Measurements from ENCODE around the gene TBK1. TPM values are rescaled to one million over a fixed set of nuclear protein-coding genes. Genes with fewer than 3 reads are reported as not detected.

TBK1 gene
- total and polyA plus RNA-seq, 9 of the 15 experiments (the other 6 are each of a cell fraction or from before 2014, with no cell fraction given) = 20.4 to 42.0 (median 27.8) TPM

- TF ChIP-seq ZSCAN32 (CRISPR knock-in tag; IDR thresholded peaks at IDR 0.05) (peak; percentile 98), FIP1L1 (IDR thresholded peaks at IDR 0.05; ENCODE audit: low read depth, low read length, poor library complexity, severe bottlenecking) (peak; percentile 91), BDP1 (IDR thresholded peaks at IDR 0.05; ENCODE audit: insufficient read depth, insufficient read length) (no peak), ZNF217 (CRISPR knock-in tag; IDR thresholded peaks at IDR 0.05) (no peak), JUND (IDR thresholded peaks at IDR 0.05; ENCODE audit: borderline replicate concordance, low read depth, low read length) (peak; percentile 90), JUND (tag; IDR thresholded peaks at IDR 0.05; ENCODE audit: borderline replicate concordance, low read depth, low read length) (peak; percentile 80; the same call in 2 of the 3 replicates), RUNX1 (IDR thresholded peaks at IDR 0.05; ENCODE audit: low read depth) (no peak), HEY1 (CRISPR knock-in tag; IDR thresholded peaks at IDR 0.05; ENCODE audit: borderline replicate concordance) (no peak), ZNF212 (CRISPR knock-in tag; IDR thresholded peaks at IDR 0.05) (no peak; the same call in 1 of the 2 replicates), ZC3H11A (IDR thresholded peaks at IDR 0.05; ENCODE audit: low read depth, low read length) (no peak)
- TF ChIP-seq, protein P1, sequence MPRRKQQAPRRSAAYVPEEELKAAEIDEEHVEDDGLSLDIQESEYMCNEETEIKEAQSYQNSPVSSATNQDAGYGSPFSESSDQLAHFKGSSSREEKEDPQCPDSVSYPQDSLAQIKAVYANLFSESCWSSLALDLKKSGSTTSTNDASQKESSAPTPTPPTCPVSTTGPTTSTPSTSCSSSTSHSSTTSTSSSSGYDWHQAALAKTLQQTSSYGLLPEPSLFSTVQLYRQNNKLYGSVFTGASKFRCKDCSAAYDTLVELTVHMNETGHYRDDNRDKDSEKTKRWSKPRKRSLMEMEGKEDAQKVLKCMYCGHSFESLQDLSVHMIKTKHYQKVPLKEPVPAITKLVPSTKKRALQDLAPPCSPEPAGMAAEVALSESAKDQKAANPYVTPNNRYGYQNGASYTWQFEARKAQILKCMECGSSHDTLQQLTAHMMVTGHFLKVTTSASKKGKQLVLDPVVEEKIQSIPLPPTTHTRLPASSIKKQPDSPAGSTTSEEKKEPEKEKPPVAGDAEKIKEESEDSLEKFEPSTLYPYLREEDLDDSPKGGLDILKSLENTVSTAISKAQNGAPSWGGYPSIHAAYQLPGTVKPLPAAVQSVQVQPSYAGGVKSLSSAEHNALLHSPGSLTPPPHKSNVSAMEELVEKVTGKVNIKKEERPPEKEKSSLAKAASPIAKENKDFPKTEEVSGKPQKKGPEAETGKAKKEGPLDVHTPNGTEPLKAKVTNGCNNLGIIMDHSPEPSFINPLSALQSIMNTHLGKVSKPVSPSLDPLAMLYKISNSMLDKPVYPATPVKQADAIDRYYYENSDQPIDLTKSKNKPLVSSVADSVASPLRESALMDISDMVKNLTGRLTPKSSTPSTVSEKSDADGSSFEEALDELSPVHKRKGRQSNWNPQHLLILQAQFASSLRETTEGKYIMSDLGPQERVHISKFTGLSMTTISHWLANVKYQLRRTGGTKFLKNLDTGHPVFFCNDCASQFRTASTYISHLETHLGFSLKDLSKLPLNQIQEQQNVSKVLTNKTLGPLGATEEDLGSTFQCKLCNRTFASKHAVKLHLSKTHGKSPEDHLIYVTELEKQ (CRISPR knock-in tag; IDR thresholded peaks at IDR 0.05) = no peak
Measured at GRCh38 chr12:64404470-64405256, 47.3 kb upstream of the TBK1 start (continued).
